Diencephalon (tissue), 1 donor: ENCODE results near the gene DUS1L. TPM values are rescaled to one million over a fixed set of nuclear protein-coding genes. Genes with fewer than 3 reads are reported as not detected.

Source experiments
- total RNA-seq: library from RNA; depleted of rRNA; stranded (reverse); fragments of >200 nt; gene quantifications from one replicate; pipeline ENCODE4 v1.2.3, GENCODE V29; 2014

Gene DUS1L
- total RNA-seq = 20.1 TPM

DNA sequence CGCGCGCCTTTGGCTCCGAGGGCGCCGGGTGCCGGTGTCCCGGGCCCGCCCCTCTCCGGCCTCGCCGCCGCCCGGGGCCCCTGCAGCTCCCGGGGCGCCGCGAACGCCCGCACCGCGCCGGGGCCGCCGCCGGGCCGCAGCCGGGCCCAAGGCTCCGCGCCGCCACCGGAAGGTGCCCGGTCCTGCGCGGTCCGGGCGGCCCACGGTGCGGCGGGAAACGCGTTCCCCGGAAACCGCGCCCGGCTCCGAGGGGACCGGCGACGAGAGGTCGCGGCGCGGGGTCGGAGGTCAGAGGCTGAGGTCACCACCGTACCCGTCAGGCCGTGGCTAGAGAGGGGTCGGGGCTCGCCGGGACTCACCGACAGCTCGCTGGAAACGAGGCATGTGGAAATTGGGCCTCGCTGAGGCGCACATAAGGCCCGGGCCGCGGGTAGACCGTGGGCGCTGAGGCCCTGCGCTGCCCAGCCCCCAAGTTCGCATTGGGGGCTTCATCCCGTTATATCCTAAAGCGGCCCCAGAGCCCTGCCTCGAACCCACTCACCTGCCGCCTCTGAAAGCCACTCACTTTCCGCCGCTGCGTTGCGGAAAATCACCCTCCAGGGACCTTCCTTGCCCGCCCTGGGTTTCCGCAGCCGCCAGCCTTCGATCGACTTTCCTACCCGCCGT lies at the start of gene DUS1L:
TSS of gene DUS1L (minus strand) at position 167 of the 666 bp plus-strand sequence. CDS start 745 bp downstream, outside the sequence.

GRCh38 chr17:82098169-82098938 lies 32.8 kb upstream of the DUS1L start, which contains the start of gene FASN:
Gene FASN (minus strand): TSS chr17:82098236. CDS start chr17:82096445, 1,791 bp downstream.

DNA sequence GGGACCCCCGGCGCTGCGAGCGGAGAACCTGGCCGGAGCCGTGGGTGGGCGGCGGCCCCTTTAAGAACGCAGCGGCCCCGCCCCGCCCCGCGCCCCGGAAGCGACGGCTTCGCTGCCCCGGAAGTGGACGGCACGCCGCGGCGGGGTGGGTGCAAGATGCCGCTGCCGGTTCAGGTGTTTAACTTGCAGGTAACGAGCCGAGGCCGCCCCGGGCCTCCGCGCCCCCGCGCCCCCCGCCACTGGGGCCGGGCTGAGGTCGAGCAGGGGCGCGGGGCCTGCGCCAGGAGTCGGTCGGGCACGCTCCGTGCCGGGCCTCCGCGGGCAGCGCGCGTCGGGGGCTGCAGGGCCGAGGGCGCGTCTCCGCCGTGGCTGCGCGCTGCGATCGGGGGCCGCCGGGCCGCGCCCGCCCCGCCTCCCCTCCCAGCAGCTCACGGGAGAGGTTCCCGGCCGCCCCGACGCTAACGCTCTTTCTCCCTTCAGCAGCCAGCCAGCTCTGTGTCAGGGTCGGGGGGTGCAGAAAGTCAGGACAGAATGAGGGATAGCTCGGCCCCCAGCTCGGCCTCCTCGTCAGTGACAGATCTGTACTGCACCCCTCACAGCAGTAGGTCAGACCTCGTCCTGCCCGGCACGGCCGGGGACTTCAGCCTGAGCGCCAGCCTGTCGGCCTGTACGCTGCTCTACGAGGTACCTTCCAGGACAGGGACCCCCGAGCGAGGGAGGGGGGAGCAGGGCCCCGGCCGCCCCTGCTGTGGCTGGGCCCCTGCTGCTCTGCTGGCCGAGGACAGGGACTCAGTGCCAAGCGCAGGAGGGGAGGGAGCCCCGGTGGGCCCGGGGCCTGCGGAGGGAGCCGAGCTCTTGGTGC lies 13.6 kb downstream of the DUS1L start, which contains the start of the genes GPS1 and RFNG:
TSS of gene GPS1 (plus strand) at position 123 of the 862 bp plus-strand sequence. CDS start at position 157, 34 bp downstream.
TSS of gene RFNG (minus strand) at position 36 of the 862 bp plus-strand sequence. CDS start 45 bp downstream, outside the sequence.

GRCh38 chr17:82037092-82037888 lies 28.3 kb downstream of the DUS1L start, which contains the start of gene DCXR:
Gene DCXR (minus strand): TSS chr17:82037697. CDS start chr17:82037682, 15 bp downstream.

GRCh38 chr17:82031303-82031884 lies 34.2 kb downstream of the DUS1L start, which contains the start of gene RAC3:
Gene RAC3 (plus strand): TSS chr17:82031678. CDS start chr17:82031762, 84 bp downstream.

DNA sequence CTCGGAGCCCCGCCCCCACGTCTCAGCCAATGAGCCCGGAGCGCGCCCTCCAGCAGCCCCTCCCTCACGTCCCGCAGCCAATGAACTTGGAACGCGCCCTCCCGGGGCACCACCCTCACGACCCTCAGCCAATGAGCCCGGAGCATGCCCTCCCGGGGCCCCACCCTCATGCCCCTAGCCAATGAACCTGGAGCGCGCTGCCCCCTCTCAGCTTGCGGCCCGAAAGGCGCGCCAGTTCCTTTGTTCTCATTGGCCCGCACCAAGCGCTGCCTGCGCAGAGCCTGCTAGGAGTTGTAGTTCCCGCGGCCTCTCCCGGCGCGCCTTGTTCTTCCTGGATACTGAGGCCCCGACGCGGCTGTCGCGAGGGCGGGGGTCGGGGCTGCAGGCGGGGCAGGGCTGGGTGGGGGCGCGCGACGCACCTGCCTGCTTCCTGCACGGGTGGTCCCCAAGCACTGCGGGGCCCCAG lies 42.6 kb downstream of the DUS1L start, which contains the start of gene LRRC45:
TSS of gene LRRC45 (plus strand) at position 325 of the 466 bp plus-strand sequence. CDS start 339 bp downstream, outside the sequence.

DNA sequence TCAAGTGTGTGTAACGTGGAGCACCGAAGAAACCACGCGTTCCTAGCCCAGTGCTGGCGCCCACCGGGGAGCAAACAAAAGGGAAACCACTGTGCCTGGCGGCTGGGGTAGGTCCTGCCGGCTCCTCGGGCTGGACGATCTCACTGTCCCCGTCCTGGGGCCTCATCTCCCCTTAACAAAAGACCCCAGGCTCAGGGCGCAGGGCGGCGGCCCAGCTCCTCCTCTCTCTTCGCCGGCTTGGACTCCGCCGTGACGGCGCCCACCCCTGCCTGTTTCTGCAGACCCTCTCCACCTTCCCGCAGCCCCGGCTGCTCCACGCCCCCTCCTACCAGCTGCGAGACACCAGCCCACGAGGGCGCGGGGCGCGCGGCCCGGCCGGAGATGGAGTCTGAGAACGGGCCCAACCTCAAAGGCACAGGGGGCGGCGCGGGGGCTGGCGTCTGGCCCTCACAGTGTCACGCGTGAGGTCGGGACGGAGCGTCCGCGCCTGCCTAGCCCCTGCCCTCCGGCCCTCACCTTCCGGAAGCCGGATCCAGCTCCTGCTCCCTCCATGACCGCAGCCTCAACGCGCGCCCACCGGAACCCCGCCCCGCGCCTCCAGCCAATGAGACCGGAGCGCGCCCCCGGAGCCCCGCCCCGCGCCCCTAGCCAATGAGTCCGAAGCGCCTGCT lies 43.2 kb downstream of the DUS1L start, which contains the start of gene CENPX:
TSS of gene CENPX (minus strand) at position 569 of the 671 bp plus-strand sequence. CDS start at position 552, 17 bp downstream.

Other genes with a start within 250 kb of the DUS1L start
- gene MCRIP1, start 232.5 kb downstream of the DUS1L start, total RNA-seq = 88.1 TPM
- not detected for gene PPP1R27, start 230.8 kb downstream of the DUS1L start, total RNA-seq
- 90.9 TPM for gene P4HB, start 205.3 kb downstream of the DUS1L start, total RNA-seq
- gene ARHGDIA, start 194.5 kb downstream of the DUS1L start, total RNA-seq = 33.2 TPM
- gene ALYREF, start 174.2 kb downstream of the DUS1L start, total RNA-seq = 80.3 TPM
- 69.2 TPM for gene ANAPC11, start 174.1 kb downstream of the DUS1L start, total RNA-seq
- gene NPB, start 163.6 kb downstream of the DUS1L start, total RNA-seq = 4.2 TPM
- gene PCYT2, start 154.4 kb downstream of the DUS1L start, total RNA-seq = 28.8 TPM
- 9.0 TPM for gene SIRT7, start 147.6 kb downstream of the DUS1L start, total RNA-seq
- gene MAFG, start 138.1 kb downstream of the DUS1L start, total RNA-seq = 18.5 TPM
- gene PYCR1, start 128.5 kb downstream of the DUS1L start, total RNA-seq = 27.5 TPM
- gene MYADML2, start 118.6 kb downstream of the DUS1L start, total RNA-seq = 1.8 TPM
- gene NOTUM, start 104.6 kb downstream of the DUS1L start, total RNA-seq = 0.69 TPM
- 22.6 TPM for gene ASPSCR1, start 88.2 kb downstream of the DUS1L start, total RNA-seq
- 29.8 TPM for gene CENPX, start 42.9 kb downstream of the DUS1L start, total RNA-seq
- 11.3 TPM for gene LRRC45, start 42.5 kb downstream of the DUS1L start, total RNA-seq
- 122 TPM for gene RAC3, start 34.1 kb downstream of the DUS1L start, total RNA-seq
- 33.7 TPM for gene DCXR, start 28.1 kb downstream of the DUS1L start, total RNA-seq
- gene RFNG, start 14.0 kb downstream of the DUS1L start, total RNA-seq = 20.1 TPM
- gene GPS1, start 13.9 kb downstream of the DUS1L start, total RNA-seq = 84.0 TPM
- 119 TPM for gene FASN, start 32.4 kb upstream of the DUS1L start, total RNA-seq
- 28.4 TPM for gene CCDC57, start 147.0 kb upstream of the DUS1L start, total RNA-seq
- gene SLC16A3, start 163.2 kb upstream of the DUS1L start, total RNA-seq = 6.5 TPM
- 48.7 TPM for gene CSNK1D, start 207.9 kb upstream of the DUS1L start, total RNA-seq